HG02763 (cell line): ENCODE measurements around the gene PINLYP.

Experiments used
- ATAC-seq: cut with Tn5 transposase; IDR thresholded peaks from one replicate; pipeline ENCODE4 v1.9.1; 2021; ENCODE audit warnings: mild to moderate bottlenecking, moderate library complexity; ENCODE audit not compliant: unreplicated experiment

PINLYP gene

GRCh38 chr19:43575156-43575950 is at the start of gene PINLYP, which contains the start of gene XRCC1:
PINLYP (plus strand) TSS chr19:43575801; CDS start chr19:43577192, 1,391 bp downstream.
XRCC1 (minus strand) TSS chr19:43575527; CDS start chr19:43575458, 69 bp downstream.
- peak; percentile 95 for ATAC-seq

- no peak for ATAC-seq
These were observed 49.5 kb upstream of the PINLYP start for GRCh38 chr19:43525836-43526771.

- peak; percentile 79 for ATAC-seq
These were observed 48.4 kb upstream of the PINLYP start, which contains the start of gene ETHE1 for GRCh38 chr19:43526884-43527859. ETHE1 (minus strand) TSS chr19:43527201; CDS start chr19:43527177, 24 bp downstream.

- ATAC-seq = no peak
These were observed 47.6 kb upstream of the PINLYP start for GRCh38 chr19:43527860-43528622.

- ATAC-seq = peak; percentile 17
These were observed 43.0 kb upstream of the PINLYP start for GRCh38 chr19:43532571-43532961.

GRCh38 chr19:43532962-43533545 is 42.5 kb upstream of the PINLYP start, which contains the start of gene ZNF575:
ZNF575 (plus strand) TSS chr19:43533188; CDS start chr19:43534423, 1,235 bp downstream.
- ATAC-seq = peak; percentile 60

- ATAC-seq = no peak
These were observed 41.9 kb upstream of the PINLYP start for GRCh38 chr19:43533546-43534304.

- no peak for ATAC-seq
These were observed 41.2 kb upstream of the PINLYP start for GRCh38 chr19:43534305-43534815.

- no peak for ATAC-seq
These were observed 40.5 kb upstream of the PINLYP start for GRCh38 chr19:43534816-43535761.

- ATAC-seq = no peak
These were observed 36.7 kb upstream of the PINLYP start for GRCh38 chr19:43538922-43539321.

- no peak for ATAC-seq
These were observed 35.2 kb upstream of the PINLYP start for GRCh38 chr19:43540381-43540780.

GRCh38 chr19:43541920-43542650 is 33.5 kb upstream of the PINLYP start:
- ATAC-seq = no peak

GRCh38 chr19:43544077-43544476 is 31.5 kb upstream of the PINLYP start:
- ATAC-seq = no peak

GRCh38 chr19:43545276-43545675 is 30.3 kb upstream of the PINLYP start:
- no peak for ATAC-seq

GRCh38 chr19:43545981-43546380 is 29.6 kb upstream of the PINLYP start:
- ATAC-seq = no peak

GRCh38 chr19:43546581-43546980 is 29.0 kb upstream of the PINLYP start:
- ATAC-seq = no peak
